HEK293T (cell line): ENCODE results near the gene RNU6-9.

Experiments used
- FOXA1 ChIP-seq: fragments of 450-650 bp; IDR thresholded peaks from 2 replicates; pipeline ENCODE4 v1.6.1; 2016; ENCODE audit warnings: mild to moderate bottlenecking
- FOXM1 ChIP-seq: fragments of 450-650 bp; IDR thresholded peaks from 2 replicates; pipeline ENCODE4 v1.6.1; 2017; ENCODE audit warnings: mild to moderate bottlenecking, borderline replicate concordance
- HDGF ChIP-seq: fragments of 450-650 bp; IDR thresholded peaks from 2 replicates; pipeline ENCODE4 v1.6.1; 2017; ENCODE audit warnings: antibody characterized with exemption, borderline replicate concordance
- NFRKB ChIP-seq: fragments of 450-650 bp; IDR thresholded peaks from 2 replicates; pipeline ENCODE4 v1.6.1; 2016; ENCODE audit warnings: mild to moderate bottlenecking, moderate library complexity
- PKNOX1 ChIP-seq: fragments of 450-650 bp; IDR thresholded peaks from 2 replicates; pipeline ENCODE4 v1.6.1; 2016
- SUZ12 ChIP-seq: fragments of 450-650 bp; IDR thresholded peaks from 2 replicates; pipeline ENCODE4 v1.6.1; 2016; ENCODE audit warnings: mild to moderate bottlenecking
- TARDBP ChIP-seq: fragments of 450-650 bp; IDR thresholded peaks from 2 replicates; pipeline ENCODE4 v1.6.1; 2016

- no peak for TF ChIP-seq TARDBP
- no peak for TF ChIP-seq FOXA1
- no peak for TF ChIP-seq NFRKB
- no peak for TF ChIP-seq HDGF
- TF ChIP-seq PKNOX1, result no peak
- no peak for TF ChIP-seq FOXM1
- no peak for TF ChIP-seq SUZ12
These were observed 46.6 kb downstream of the RNU6-9 start for GRCh38 chr19:939922-940321.
